Upper lobe of left lung (tissue), 6 donors: Measurements from ENCODE around the gene PROX1. TPM values are rescaled to one million over a fixed set of nuclear protein-coding genes. Genes with fewer than 3 reads are reported as not detected.

Experiments used
- ATAC-seq, 2 donors: fragments of 200-7000 bp; cut with Tn5 transposase; one replicate each; pipeline ENCODE4 v1.9.1; 2022; ENCODE audit warnings: mild to moderate bottlenecking in 2 of 2, moderate library complexity in 2 of 2; ENCODE audit not compliant: low FRiP score in 2 of 2
- DNase-seq, 2 donors: peaks; one replicate each; pipeline ENCODE4 v3.0.0-alpha.2; 2019 to 2020
- H3K27ac ChIP-seq, 4 donors: fragments of 200-600 bp; sonication (generic); one replicate each; pipeline ENCODE4 v1.5.1; 2016 to 2019
- H3K27me3 ChIP-seq, 4 donors: fragments of 200-600 bp; sonication (generic); one replicate each; pipeline ENCODE4 v1.5.1; 2017 to 2019
- H3K36me3 ChIP-seq, 4 donors: fragments of 200-600 bp; sonication (generic); one replicate each; pipeline ENCODE4 v1.5.1; 2016 to 2019
- H3K4me1 ChIP-seq, 4 donors: fragments of 200-600 bp; sonication (generic); one replicate each; pipeline ENCODE4 v1.5.1; 2018 to 2019
- H3K4me3 ChIP-seq, 4 donors: fragments of 200-600 bp; sonication (generic); one replicate each; pipeline ENCODE4 v1.5.1; 2017 to 2019; ENCODE audit warnings: mild to moderate bottlenecking in 2 of 4, moderate library complexity in 1 of 4
- H3K9me3 ChIP-seq, 4 donors: fragments of 200-600 bp; sonication (generic); one replicate each; pipeline ENCODE4 v1.5.1; 2018 to 2019
- EP300 ChIP-seq, 4 donors: sonication (generic); formaldehyde crosslinking; IDR thresholded peaks; one replicate each; pipeline ENCODE4 v1.5.1; 2017; ENCODE audit warnings: antibody characterized with exemption in 4 of 4, control low read depth in 2 of 4
- POLR2A ChIP-seq, 4 donors: fragments of 450-650 bp; IDR thresholded peaks; one replicate each; pipeline ENCODE4 v1.5.1; 2016 to 2017; ENCODE audit warnings: antibody characterized with exemption in 4 of 4, mild to moderate bottlenecking in 2 of 4
- POLR2AphosphoS5 ChIP-seq, 2 donors: sonication (generic); formaldehyde crosslinking; IDR thresholded peaks; one replicate each; pipeline ENCODE4 v1.5.1; 2017; ENCODE audit warnings: antibody characterized with exemption in 2 of 2
- WGBS, 2 donors: methylation state at CpG; one replicate each; pipeline ENCODE4 v1.1.5; 2017 to 2018; 5-methylcytosine and 5-hydroxymethylcytosine counted together
- total RNA-seq, 6 donors: library from RNA; depleted of rRNA in 4 of 6; stranded (reverse); fragments of >200 nt in 4 of 6; gene quantifications; one replicate each; pipeline versions ENCODE4 v1.1.0 to v1.2.1, GENCODE V29; 2016 to 2021
- TF ChIP-seq, protein P1 (sequence below), 6 experiments: fragments of 450-650 bp in 4 of 6; fragments of 200-600 bp in 2 of 6; sonication (generic) in 2 of 6; IDR thresholded peaks; one replicate each; pipeline ENCODE4 v1.5.1; 2016 to 2019; ENCODE audit warnings: antibody characterized with exemption in 6 of 6
- donor health status: DM: no; HTN: no; CAD: no; lungs with moderate emphysema.
- donor health status: DM: no; HTN: yes; CAD: no; lungs with severe emphysema.

Gene PROX1
- total RNA-seq, 6 donors from 2014 or later = 2.3 to 11.1 (median 3.8) TPM

DNA sequence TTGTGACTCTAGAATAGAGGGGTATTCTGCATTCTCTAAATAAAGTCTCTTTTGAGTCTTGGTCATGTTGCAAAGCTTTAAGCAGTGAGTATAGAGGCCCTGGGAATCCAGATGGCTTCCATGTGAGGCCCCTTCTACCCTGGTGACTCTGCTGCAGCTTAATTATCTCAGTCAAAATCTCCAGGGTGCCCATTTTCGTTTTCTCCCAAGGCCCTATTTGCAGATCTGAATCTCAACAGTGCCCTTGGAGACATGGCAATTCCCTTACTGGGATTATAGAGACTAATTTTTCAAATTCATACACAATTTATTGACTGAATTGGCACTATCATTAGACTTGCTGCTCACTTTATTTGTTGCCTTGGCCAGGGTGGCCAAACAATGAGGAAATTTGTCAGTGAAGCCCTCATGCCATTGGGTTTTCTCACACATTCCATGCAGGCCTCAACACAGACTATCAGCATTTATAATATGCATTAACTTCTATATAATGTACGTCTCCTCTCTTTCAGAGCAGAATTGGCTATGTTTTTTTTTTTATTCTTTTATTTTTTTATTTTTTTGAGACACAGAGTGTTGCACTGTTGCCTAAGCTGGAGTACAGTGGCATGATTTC lies 35.1 kb downstream of the PROX1 start:
- Histone ChIP-seq H3K27ac (no peak overlapping the region), H3K4me1 (no peaks in the 10 kb centered on the region), H3K36me3 (no peaks in the 10 kb centered on the region), H3K27me3 (no peaks in the 10 kb centered on the region), H3K9me3 (no peaks in the 10 kb centered on the region), H3K4me3 (no peak overlapping the region)
- 70 to 73% methylated on average over 2 of the region's 2 CpGs for WGBS, 2 donors
- DNase-seq (no peak), ATAC-seq (no peak)
- TF ChIP-seq POLR2A (IDR thresholded peaks at IDR 0.05) (no peak), POLR2AphosphoS5 (IDR thresholded peaks at IDR 0.05) (no peak), EP300 (IDR thresholded peaks at IDR 0.05) (no peak)
- TF ChIP-seq, protein P1, sequence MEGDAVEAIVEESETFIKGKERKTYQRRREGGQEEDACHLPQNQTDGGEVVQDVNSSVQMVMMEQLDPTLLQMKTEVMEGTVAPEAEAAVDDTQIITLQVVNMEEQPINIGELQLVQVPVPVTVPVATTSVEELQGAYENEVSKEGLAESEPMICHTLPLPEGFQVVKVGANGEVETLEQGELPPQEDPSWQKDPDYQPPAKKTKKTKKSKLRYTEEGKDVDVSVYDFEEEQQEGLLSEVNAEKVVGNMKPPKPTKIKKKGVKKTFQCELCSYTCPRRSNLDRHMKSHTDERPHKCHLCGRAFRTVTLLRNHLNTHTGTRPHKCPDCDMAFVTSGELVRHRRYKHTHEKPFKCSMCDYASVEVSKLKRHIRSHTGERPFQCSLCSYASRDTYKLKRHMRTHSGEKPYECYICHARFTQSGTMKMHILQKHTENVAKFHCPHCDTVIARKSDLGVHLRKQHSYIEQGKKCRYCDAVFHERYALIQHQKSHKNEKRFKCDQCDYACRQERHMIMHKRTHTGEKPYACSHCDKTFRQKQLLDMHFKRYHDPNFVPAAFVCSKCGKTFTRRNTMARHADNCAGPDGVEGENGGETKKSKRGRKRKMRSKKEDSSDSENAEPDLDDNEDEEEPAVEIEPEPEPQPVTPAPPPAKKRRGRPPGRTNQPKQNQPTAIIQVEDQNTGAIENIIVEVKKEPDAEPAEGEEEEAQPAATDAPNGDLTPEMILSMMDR (IDR thresholded peaks at IDR 0.05) = no peak

DNA sequence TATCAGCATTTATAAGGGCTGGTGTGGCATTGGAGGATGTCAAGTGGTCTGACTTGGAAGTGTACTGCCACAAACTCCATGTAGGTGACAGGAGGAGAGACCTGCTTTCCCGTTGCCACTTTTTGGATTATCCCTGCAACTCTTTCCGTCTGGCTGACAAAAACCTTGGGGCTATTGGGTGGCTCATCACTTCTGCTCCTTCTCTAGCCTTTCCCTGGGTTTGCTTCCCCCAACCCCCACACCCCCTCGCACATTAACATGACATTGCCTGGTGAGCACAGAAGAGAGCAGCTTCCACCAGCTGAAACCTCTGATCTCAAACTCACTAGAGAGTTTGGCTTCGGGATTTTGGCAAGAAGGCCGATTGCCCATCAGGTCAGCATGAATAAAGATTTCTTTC lies 39.2 kb downstream of the PROX1 start:
- no peak overlapping the region for H3K4me3 ChIP-seq
- no peak overlapping the region for H3K27ac ChIP-seq
- H3K4me1 ChIP-seq = no peaks in the 10 kb centered on the region
- TF ChIP-seq EP300 (IDR thresholded peaks at IDR 0.05) = no peak
- no peak for TF ChIP-seq POLR2AphosphoS5 (IDR thresholded peaks at IDR 0.05)
- TF ChIP-seq, protein P1 (IDR thresholded peaks at IDR 0.05) = no peak
- no peak for TF ChIP-seq POLR2A (IDR thresholded peaks at IDR 0.05)
- WGBS, 2 donors = 66 to 74% methylated on average over 5 of the region's 5 CpGs
- H3K27me3 ChIP-seq = no peaks in the 10 kb centered on the region
- no peaks in the 10 kb centered on the region for H3K36me3 ChIP-seq
- DNase-seq (no peak), ATAC-seq (no peak)
- H3K9me3 ChIP-seq = no peaks in the 10 kb centered on the region

DNA sequence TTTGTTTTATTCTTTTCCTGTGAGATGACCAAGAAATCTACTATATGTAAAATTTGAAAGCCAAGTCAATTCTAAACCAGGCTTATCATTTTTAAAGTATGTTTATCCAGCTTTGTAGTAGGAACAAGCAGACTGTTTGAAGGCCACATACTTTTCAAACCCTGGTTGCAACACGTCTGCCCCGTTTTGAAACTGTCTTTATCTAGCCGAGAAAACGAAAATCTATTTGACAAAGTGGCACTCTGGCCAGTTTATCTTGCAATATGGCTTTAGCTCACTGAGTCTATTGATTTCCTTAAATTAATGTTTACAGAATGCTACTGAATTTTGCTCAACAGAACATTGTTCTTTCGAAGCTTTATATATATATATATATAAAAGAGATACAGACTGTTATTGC lies 39.7 kb downstream of the PROX1 start:
- DNase-seq = no peak
- no peak overlapping the region for H3K4me3 ChIP-seq
- no peak for ATAC-seq
- no peaks in the 10 kb centered on the region for H3K4me1 ChIP-seq
- no peaks in the 10 kb centered on the region for H3K27me3 ChIP-seq
- no peak for TF ChIP-seq POLR2AphosphoS5 (IDR thresholded peaks at IDR 0.05)
- H3K9me3 ChIP-seq = no peaks in the 10 kb centered on the region
- H3K36me3 ChIP-seq = no peaks in the 10 kb centered on the region
- 36 to 39% methylated on average over 5 of the region's 5 CpGs for WGBS, 2 donors
- H3K27ac ChIP-seq = no peak overlapping the region

DNA sequence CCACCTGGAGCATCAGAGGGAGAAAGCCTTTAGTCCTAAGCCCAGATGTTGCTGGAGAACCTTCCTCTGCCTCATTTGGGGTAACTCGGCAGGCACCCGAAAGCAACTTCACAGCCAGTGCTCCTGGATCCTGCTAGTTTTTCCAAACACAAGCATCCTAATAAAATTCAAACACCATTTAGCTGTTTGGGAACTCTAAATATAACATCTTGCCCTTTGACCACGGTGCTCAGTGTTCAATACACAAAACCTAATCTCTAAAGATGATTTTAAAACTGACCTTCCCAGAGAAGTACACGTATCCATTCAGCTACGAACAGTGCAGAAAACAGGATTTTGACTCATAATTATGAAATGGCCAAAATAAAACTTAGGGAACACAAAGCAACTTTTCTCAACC lies 40.3 kb downstream of the PROX1 start:
- TF ChIP-seq POLR2A (IDR thresholded peaks at IDR 0.05) (no peak), POLR2AphosphoS5 (IDR thresholded peaks at IDR 0.05) (no peak), EP300 (IDR thresholded peaks at IDR 0.05) (no peak)
- TF ChIP-seq, protein P1 (IDR thresholded peaks at IDR 0.05) = no peak
- H3K4me3 ChIP-seq = no peak overlapping the region
- no peaks in the 10 kb centered on the region for H3K36me3 ChIP-seq
- H3K27me3 ChIP-seq = no peaks in the 10 kb centered on the region
- no peak for DNase-seq
- no peak for ATAC-seq
- 83% methylated on average over 5 of the region's 5 CpGs for WGBS, 2 donors
- no peak overlapping the region for H3K27ac ChIP-seq
- H3K9me3 ChIP-seq = no peaks in the 10 kb centered on the region
- H3K4me1 ChIP-seq = no peaks in the 10 kb centered on the region

DNA sequence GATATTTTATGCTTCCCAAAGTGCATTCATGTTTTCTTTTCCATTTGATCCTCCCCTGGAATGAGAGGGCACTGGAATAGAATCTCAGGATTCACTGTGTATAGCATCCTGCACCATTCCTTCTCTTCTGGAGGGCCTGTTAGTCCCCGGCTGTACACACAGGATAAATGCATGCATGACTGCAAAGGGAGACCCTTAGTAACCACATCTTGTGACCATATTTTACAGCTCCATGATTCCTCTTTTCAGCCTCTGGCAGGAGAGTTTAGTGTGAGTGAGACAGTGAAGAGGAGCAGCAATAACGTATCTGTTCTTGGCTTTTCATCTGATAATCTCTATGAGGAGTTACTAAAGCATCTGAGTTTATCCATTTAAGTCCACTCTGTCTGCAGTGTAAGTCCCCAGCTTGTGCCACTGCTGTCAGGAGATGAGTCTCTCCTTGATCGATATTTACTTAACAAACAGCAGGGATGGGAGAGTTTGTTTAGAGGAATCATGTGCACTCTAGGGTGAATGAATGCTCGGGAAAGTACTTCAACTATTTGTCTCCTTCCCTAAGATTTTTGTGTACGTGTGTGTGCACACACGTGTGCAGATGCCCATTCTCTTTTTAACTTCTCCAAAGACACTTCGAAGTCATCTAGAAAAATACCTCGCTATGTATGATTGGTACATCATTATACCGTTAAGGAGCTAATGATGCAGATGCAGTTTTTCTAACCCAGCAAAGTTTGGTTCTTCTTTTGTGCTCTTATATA lies 41.1 kb downstream of the PROX1 start:
- Histone ChIP-seq H3K27ac (no peak overlapping the region), H3K4me1 (no peaks in the 10 kb centered on the region), H3K36me3 (no peaks in the 10 kb centered on the region), H3K27me3 (no peaks in the 10 kb centered on the region), H3K9me3 (no peaks in the 10 kb centered on the region), H3K4me3 (no peak overlapping the region)
- no peak for DNase-seq
- TF ChIP-seq, protein P1 (IDR thresholded peaks at IDR 0.05) = no peak
- WGBS, 2 donors = 65 to 72% methylated on average over 9 of the region's 9 CpGs
- no peak for ATAC-seq
